ENCODE results near the gene LINC00305. TPM values are rescaled to one million over a fixed set of nuclear protein-coding genes. Genes with fewer than 3 reads are reported as not detected.

LINC00305 gene
- total RNA-seq, 4 donors from 2014 or later, result not detected

DNA sequence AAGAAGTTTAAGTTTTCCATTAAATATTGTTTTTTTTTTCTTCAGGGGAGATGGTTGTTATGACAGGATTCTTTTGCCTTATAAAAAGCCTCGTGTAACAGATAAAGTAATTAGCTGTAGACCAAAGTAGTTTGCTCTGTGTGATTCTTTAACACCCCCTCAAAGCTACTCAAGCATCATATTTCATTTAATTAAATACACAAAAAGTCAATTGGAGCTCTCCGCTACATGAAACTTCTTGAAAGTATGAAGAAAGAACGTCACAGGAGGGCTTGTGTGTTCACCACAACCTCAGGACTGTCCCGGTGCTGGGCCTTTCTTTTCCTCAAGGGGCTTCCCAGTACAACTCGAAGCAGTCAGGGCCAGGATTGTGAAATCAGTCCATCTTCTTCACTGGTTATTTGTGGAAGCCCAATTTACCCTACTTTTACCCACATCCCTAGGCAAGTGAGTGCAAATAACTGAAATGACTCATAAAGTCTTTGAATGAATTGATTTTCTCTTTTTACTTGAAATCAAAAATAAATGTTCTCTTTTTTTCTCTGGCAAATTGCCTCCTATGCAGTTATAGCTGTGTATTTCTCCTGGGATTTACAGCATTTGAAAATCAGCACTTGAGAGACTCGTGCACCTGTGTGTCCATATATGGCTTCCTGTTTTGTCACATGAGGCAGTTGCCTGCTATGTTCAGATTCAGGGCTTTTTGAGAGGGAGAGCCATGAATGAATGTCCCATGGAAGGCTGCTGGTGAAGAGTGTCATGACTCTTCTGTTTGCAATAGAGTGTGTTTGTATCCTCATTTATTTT lies 48.6 kb downstream of the LINC00305 start:
- TF ChIP-seq, protein P1, sequence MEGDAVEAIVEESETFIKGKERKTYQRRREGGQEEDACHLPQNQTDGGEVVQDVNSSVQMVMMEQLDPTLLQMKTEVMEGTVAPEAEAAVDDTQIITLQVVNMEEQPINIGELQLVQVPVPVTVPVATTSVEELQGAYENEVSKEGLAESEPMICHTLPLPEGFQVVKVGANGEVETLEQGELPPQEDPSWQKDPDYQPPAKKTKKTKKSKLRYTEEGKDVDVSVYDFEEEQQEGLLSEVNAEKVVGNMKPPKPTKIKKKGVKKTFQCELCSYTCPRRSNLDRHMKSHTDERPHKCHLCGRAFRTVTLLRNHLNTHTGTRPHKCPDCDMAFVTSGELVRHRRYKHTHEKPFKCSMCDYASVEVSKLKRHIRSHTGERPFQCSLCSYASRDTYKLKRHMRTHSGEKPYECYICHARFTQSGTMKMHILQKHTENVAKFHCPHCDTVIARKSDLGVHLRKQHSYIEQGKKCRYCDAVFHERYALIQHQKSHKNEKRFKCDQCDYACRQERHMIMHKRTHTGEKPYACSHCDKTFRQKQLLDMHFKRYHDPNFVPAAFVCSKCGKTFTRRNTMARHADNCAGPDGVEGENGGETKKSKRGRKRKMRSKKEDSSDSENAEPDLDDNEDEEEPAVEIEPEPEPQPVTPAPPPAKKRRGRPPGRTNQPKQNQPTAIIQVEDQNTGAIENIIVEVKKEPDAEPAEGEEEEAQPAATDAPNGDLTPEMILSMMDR (IDR thresholded peaks at IDR 0.05), result no peak
- DNase-seq (ENCODE audit: low spot score) (no peak), ATAC-seq (ENCODE audit: low FRiP score) (no peak)

DNA sequence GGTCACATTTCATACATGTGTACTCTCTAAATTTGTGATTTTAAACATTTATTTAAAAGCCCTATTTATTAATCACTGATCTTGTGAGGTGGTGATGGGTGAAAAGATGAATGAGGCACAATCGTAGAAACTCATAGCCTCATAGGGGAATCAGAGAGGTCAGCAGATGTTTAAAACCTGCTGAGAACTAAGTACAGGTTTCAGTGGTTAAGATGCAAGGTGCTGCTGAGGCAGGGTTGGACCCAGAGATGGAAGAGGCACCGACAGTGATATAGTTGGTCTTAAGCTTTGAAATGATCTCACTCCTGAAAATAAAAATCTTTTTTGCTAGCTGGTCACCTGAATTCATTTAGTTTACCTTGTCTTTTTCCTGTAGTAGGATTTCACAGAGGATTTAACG lies 49.6 kb downstream of the LINC00305 start:
- DNase-seq (ENCODE audit: low spot score) (no peak), ATAC-seq (ENCODE audit: low FRiP score) (no peak)
- TF ChIP-seq, protein P1 (IDR thresholded peaks at IDR 0.05), result no peak

DNA sequence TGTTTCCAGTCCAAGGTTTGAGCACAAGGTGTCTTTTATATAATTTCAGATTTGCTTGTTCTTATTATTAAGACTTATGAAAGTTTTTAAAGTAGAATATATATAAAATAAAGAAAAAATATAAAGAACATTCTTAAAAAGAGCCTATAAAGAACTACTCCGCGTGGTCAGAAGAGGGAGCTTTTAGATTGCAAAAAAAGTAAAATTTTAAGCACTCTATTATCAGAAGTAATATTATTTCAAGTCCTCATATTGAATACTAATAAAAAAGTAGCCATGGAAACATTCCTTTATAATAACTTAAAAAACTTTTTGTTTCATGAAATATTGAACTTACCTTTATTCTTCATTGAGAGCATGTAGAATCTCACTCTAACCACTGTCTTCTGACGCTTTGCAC lies 51.4 kb downstream of the LINC00305 start:
- TF ChIP-seq, protein P1 (IDR thresholded peaks at IDR 0.05), result no peak
- no peak for ATAC-seq (ENCODE audit: low FRiP score)
- DNase-seq (ENCODE audit: low spot score), result no peak

DNA sequence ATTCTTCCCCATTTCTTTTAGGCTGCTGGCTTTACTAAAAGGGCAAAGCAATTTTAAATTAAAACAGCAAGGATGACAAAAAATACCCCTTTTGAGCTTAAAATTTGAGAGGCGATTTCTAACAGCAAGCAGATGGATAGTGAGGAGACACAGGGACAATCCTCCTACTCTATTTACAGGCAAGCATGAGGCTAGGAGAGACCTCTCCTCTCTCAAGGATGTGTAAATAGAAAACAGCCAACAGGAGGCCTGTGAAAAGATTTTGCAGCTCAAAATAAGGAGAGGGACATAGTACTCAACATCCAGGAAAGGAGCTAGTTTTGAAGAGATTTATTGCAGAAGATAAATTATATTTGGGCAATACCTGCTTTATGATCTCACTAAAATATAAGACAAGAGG lies 53.8 kb downstream of the LINC00305 start:
- no peak for ATAC-seq (ENCODE audit: low FRiP score)
- DNase-seq (ENCODE audit: low spot score), result no peak

DNA sequence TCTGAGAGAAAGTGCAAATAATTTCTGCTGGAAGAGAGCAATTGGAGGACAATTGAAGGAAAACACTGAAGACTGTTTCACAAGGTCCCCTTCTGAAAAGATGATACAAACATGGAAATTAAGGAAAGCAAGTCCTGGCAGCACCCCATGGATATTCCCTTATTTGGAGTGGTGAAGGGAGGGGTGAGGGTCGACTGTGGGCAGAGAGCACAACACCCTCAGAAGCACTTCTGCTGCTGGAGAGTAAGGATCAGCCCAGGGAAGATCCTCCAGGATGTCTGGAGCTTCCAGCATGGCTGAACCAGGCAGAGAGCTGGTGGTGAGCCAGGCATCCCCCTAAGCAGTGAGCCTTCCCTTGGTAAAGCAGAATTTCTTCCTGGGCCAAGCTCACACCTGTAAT lies 54.7 kb downstream of the LINC00305 start:
- ATAC-seq (ENCODE audit: low FRiP score), result no peak
- DNase-seq (ENCODE audit: low spot score), result no peak
- TF ChIP-seq, protein P1 (IDR thresholded peaks at IDR 0.05), result no peak

More for the DNA sequence above, 53.8 kb downstream of the LINC00305 start:
- TF ChIP-seq, protein P1 (IDR thresholded peaks at IDR 0.05), result no peak

DNA sequence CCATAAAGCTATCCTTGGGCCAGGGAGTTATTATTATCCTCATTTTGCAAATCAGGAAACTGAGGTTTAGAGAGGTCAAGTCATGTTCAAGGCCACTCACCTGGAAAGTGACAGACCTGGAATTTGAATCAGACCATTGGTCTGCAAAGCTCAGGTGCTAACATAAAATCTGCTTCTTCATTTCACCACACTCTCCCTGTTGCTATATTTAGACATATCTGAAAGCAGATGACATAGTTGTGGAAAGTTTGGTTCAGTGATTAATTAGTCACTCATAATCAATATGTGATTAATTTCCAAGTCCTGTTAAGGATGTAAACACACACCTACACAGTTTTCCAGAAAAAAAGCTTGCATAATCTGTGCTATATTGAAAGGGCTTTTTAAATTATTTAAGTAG lies 57.4 kb downstream of the LINC00305 start:
- TF ChIP-seq, protein P1 (IDR thresholded peaks at IDR 0.05), result no peak

DNA sequence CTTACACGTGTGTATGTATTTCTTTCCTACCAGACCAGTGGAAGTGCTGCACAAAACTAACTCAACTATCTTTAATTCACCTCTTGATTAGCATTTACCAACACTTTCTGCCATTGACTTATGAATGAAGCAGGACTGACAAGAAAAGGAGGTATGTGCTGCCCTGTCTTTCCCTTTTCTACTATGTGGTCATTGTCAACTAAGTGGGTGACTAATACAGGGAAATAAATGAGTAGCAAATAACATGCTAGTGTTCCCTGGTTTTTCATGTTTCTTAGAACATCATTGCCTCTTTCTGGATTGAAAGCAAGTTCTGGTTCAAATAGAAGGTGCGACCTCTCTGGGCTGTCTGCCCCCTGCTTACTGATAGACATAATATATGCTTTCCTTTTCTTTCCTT lies 58.0 kb downstream of the LINC00305 start:
- TF ChIP-seq, protein P1 (IDR thresholded peaks at IDR 0.05), result no peak

More for the DNA sequence above, 57.4 kb downstream of the LINC00305 start:
- ATAC-seq (ENCODE audit: low FRiP score), result no peak
- no peak for DNase-seq (ENCODE audit: low spot score)

More for the DNA sequence above, 58.0 kb downstream of the LINC00305 start:
- DNase-seq (ENCODE audit: low spot score) (no peak), ATAC-seq (ENCODE audit: low FRiP score) (no peak)
